Stimulated activated CD8-positive, alpha-beta memory T cell treated with anti-CD3 and anti-CD28 coated beads, Interleukin-12 subunit alpha, Interleukin-12 subunit beta, amount 100 ng/mL, for 24 hours (primary cell): ENCODE measurements around the gene ABHD17A.
A peak's percentile ranks its signal among the peaks of the same experiment; 100 is the strongest.

Source experiments
- DNase-seq: peaks from one replicate; pipeline ENCODE4 v3.0.0-alpha.2; 2020; ENCODE audit errors: extremely low read depth

Gene ABHD17A

DNA sequence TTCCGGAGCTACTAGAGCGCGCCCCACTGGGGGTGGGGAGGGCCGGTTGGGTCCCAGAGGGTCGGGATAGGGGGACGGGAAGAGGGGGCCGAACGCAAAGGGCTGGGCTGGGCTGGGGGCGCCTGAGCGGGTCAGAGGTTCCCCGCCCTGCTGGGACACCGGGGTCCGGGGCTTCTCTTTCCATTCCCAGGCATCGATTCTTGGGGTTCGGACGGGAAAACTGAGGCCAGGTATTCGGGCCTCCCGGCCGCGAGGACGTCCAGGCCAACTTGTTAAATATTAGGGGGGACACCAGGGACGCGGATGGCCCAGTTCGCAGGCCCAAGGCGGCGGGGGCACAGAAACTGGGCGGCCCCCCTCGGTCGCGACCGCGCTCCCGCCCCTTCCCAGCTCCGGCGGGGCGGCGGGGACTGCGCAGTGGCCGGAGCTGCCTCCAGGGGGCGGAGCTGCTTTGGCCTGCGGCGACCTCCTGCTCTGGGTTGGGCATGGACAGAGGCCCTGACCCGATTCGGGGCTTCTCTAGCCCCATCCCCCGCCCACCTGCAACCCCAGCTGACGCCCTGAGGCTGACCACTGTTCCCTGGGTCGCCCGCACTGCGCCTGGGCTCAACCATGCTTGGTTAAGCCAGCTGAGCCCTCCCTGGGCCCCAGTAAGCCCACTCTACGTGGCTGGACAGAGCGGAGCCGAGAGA is 20.7 kb downstream of the ABHD17A start:
- no peak for DNase-seq

DNA sequence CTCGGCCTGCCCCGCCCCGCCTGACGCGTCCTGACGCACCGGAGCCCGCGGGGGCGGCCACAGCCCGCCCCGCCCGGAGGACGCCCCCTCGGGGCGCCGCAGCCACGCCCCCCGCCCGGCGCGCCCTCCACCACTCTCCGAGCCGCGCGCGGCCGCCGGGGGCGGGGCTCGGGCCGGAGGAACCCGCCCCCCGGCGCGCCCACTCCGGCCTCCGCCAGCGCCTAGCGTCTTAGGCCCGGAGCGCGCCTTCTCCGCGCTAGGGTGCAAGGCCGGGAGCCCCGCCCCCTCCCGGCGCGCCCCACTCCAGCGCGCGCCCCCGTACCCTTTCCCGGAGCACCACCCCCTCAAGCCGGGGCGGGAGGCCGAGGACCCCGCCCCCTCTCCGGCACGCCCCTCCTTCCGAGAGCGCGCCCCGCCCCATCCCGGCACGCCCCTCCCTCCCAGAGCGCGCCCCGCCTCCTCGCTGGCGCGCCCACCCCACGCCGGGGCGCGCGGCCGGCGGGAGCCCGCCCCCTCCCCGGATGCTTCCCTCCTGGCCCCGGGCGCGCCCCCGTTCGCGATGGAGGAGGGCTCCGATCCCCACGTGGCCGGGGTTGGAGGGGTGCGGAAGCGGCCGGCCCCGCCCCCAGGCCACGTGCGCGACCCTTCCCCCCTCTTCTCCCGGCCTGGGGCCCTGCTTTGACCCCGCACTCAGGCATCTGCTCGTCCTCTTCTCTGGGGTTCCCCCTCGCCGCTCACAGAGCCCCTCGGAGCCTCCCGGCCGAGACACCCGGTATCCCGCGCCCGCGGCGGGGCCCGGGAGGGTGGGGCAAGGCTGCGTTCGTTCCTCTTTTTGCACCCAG is 21.4 kb downstream of the ABHD17A start:
- peak; percentile 91 for DNase-seq

DNA sequence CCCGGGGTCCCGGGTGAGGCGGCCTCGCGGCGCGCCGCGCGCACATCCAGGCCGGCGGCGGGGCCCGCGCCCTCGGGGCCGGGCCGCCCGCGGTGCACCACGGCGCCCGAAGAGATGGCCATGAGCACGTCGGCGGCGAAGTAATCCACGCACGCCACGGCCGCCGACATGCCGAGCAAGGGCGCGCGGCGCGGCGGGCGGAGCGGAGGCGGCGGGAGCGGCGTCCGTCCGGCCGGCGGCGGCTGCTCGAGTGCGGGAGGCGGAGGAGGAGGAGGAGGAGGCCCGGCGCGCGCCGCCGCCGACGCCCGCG is 22.0 kb downstream of the ABHD17A start, which contains the start of gene KLF16:
Gene KLF16 (minus strand): TSS at position 252 of the 310 bp plus-strand sequence. CDS start 82 bp downstream, at position 170.
- no peak for DNase-seq

DNA sequence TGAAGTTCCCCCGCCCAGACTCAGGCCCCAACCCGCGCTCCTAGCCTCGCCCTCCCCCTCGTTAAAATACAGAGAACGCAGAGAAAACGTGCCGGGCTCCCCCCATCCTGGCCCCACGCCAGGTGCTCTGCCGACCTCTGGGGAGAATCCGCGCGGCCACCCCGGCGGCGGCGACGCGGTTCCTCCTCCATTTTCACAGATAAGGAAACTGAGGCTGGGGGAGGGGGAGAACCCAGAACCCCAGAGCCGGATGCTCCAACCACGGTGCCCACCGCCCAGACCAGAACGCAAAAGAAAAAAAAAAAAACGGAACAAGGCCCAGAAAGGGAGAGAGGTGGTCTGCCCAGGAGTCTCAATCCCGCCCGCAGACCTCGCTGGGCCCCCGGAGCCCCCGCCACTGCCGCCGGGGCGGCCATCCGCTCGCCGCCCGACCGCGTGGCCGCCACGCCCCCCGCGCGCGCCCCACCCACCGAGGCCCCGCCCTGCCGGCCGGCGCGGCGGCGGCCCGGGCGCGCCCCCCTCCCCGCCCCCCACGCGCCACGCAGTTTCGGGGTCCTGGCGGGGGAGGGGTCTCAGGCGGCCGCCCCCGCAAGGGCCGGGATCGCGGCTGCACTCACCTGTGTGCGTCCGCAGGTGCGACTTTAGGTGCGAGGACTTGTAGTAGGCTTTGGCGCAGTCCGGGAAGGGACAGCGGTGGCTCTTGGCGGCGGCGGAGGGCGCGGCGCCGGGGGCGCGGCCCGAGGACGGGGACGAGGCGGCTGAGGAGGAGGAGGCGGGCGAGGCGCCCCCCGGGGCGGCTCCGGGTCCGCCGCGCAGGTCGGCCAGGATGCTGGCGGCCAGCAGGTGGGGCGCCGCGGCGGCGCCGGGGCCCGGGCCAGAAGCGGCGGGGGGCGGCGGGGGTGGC is 22.6 kb downstream of the ABHD17A start:
- DNase-seq, result no peak

DNA sequence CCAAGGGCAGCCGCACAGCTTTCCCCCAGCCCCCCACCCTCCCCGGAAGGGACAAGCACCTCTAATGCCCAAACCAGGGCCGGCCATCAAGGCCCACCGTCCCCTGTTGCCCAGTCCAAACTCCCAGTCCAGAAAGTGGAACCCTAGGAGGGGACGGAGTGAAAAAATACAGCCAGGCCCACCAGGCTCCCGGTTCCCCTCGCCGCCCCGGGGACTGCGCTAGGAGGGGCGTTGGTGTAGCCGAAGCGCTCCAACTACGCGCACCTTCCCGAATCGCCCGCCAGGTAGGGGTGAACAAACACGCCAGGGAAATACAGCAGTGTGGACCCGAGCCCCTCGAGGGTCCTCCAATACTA is 23.2 kb downstream of the ABHD17A start:
- DNase-seq, result no peak

DNA sequence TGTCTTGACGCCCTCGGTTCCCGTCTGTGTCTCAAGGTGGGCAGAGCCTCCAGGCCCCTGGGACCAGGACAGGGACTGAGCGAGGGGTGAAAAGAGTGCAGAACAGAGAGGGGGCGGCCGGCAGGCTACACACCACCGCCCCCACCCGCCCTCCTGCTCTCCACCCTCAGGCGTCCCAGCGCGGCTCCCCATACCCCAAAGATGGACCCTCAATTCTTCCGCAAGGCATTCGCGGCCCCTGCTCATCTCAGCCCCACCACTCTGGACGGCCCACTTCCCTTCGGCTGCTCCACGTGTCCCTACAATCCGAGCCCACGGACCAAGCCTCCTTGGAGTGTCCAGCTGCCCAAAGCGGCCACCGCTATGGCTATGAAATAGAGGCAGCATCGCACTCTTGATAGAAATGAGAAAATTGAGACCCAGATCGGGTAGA is 23.7 kb downstream of the ABHD17A start:
- no peak for DNase-seq

DNA sequence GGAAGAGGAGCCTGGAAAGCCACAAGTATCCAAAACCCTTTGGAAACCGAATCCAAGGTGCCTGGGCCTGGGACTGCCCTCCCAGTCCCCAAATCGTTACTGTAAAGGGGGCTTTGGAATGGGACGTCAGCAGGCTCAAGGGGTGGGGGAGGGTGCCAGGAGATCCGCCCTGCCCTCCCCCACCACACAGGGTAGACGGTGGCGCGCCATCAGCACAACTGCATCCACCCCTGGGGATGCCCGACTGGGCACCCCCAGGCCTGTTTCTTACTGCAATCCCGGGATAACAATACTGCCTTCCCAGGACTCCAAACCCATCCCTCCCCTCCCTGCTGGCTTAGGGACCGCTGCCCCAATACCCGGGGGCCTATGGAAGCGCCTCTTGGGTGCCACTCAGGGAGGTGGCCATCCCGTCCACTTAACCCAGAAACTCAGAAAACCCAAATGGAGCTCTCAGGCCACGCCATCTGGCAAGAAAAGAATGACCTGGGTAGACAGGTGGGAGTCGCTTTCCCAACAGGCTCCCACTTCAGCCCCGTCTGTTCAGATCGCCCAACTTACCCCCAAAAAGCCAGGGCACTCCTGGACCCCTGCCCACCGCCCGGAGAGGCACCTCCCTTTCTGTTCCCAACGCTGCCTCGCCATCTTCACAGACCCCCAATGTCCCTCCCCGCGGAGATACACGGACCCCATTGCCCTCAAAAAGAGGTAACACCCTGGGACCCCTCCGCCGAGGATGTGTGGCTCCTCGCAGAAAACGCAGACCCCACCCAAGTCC is 24.3 kb downstream of the ABHD17A start:
- DNase-seq, result no peak

DNA sequence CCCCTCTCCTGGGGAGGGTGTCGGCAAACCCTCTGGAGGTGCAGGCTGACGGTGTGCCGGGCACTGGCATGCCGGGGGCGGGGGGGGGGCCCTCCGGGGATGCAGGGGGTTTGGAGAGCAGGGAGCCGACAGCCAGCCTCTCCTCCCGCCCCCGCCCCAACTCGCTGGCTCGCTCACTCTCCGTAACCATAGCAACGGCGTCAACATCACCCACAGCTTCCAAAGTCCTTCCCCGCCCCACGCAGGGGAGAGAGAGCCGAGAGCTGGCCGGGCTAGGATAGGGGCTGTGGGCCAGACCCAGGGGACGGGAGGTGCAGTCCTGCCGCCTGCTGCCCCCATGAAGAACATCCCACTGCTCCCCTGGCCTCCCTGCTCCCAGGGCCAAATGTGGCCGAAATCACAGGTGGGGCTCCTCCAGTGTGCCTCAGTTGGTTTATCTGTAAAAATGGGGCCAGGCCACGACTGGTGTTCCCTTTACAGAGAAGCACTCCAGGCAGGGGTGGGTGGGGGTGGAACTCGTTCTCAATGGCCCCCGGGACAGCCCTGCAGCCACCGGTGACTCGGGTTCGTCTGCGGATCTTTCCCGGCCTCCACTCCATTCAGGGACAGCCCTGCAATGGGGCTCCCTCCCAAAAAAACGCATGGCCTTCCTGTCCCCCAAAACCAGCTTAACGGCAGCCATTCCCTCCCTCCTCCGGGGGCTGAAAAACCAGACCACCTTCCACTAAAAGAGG is 25.1 kb downstream of the ABHD17A start:
- DNase-seq, result no peak

DNA sequence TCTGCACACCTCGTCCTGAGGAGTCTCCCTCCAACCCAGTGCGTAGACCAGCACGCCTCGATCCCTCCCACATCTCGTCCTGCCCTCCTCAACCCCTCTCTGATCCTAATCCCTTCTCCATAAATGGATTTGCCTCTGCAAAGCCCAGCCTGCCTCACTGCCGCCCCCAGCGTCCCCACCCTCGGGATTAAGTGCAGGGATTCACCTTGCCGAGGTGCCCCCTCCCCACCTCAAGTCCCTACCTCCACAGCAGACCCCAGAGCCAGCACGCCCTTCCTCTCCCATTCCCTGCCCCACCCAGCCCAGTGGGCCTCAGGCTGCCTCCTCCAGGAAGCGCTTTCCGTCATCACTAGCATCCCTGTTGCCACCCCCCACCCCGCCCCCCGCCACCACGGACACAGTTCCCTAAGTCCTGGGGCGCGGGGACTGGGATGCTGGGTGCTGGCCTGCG is 25.9 kb downstream of the ABHD17A start:
- no peak for DNase-seq

DNA sequence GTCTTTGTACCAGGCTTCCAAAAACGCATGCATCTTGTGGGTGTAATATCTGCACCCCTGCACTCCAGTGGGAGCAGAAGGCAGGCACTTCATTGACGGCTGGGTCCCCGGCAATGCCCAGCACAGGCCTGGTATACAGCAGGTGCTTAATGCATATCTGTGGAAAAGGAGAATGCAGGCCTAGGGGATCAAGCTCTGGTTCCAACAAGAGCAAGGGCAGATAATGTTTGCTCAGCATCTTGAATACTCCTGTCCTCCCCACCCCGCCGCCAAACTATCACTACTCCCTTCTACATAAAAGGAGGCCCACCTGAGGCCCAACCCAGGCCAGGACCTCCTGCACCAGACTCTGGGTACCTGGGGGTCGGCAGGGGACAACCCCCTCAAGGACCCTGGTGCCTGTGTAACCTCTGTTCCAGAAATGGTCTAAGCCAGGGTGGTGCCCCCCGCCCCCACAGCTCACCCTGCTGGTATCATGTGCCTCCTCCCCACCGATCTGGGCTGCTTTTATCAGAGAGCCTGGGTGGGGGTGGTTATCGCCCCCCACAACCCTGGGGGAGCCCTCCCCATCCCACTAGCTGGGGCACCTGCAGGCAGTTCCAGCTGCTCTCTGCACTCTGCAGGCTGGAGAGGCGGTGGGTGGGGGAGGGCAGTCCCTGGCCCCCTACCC is 26.7 kb downstream of the ABHD17A start:
- no peak for DNase-seq

DNA sequence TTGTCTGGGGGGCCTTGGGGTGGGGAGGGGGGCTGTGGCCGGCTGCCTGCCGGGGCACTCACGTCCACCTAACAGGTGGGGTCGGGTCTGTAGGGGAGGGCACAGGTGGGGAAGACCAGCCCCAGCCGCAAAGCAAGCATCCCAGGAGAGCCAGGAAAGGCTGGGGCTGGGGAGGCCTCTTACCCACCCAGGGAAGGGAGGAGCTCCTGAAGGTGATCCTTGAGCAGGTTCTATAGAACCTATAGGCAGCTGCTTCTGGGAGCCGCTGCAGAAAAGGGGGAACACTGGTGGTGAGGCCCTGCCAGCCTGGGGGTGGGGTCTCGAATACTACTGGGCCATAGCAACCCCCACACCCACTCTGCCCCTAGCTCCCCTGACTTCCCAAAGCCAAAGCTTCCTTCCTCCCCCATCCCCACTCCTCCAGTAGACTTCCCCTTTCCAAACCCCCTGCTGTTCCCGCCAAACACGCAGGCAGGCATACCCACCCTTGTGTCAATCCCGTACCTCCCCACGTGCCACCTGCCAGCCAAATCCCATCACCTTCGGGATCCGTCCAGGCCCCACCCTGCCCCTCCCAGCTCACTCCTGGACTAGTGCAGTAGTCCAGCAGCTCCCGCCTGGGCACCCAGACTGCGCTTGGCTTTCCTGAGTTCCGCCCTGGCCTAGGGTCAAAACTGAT is 27.5 kb downstream of the ABHD17A start:
- DNase-seq, result no peak

DNA sequence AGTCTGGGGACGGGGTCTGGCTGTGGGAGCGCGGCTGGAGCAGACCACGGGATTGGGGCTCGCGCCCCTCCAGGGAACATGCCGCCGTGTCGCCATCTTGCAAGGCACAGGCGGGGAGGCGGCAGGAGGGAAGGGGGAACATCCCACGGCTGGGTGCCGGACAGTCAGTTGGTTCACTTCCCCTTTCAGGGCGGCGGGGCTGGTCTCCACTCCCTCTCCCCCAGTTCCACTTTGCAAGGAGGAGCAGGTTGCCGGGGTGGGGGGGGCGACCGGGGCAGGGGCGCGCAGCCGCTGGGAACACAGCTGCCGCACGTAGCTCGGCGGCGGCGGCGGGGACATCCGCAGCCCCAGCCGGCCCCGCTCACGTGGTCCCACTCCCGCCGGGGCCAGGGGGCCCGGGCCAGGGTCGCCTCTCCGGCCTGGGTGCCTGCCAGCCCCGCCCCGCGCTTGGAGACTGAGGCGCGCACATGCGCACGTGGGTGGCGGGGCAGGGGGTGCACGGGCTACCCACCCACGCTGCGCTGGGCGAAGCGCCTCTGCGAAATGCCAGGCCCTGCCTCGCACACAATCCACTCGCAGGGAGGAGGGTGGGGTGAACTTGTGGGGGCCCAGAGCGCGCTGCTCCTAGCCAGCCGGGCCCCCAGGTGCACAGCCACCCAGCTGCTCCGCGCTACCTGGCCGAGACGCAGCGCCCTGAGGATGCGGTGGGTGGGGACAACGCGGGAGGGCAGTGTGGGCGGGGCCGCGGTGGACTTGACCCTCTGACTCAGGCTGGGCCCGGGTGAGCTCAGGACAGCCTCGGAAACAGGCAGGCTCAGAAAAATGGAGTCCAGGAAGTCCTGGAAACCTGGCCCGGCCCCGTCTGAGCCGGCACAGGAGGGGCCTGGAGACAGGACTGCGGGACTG is 28.3 kb downstream of the ABHD17A start:
- DNase-seq, result no peak

DNA sequence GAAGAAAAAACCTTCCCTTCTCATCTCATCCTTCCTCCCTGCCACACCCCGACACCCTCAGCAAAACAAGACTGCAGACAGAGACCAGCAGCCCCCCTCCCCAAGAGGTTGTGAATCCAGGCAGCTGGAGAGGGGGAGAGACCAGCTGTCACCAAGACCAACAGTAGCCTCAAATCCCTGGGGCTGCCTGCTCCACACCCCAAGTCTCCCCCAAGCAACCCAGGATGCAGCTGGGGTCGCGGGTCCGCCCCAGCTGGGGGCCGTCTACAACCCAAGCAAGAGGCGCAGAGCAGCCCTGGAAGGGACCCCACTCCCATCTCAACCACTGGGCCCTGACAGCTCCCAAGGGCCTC is 29.0 kb downstream of the ABHD17A start:
- no peak for DNase-seq

DNA sequence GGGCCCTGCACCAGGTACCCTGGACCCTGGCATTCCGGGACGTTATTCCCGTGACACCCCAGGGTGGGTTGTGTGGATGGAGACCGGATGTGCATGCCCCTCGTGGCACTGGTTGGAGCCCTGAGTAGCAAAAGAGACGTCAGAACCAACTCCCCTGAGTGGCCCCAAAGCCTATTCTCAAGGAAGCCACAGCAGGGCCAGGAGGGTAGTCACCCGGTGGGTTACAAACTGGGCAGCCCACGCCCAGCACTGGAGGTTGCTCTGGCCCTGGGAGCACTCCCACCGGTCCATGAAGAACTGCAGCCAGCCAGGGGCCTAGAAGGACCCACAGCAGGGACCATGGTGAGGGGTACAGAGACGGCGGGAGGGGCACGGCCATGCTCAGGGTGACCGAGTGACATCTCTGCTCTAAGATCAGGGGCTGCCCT is 29.5 kb downstream of the ABHD17A start:
- no peak for DNase-seq

DNA sequence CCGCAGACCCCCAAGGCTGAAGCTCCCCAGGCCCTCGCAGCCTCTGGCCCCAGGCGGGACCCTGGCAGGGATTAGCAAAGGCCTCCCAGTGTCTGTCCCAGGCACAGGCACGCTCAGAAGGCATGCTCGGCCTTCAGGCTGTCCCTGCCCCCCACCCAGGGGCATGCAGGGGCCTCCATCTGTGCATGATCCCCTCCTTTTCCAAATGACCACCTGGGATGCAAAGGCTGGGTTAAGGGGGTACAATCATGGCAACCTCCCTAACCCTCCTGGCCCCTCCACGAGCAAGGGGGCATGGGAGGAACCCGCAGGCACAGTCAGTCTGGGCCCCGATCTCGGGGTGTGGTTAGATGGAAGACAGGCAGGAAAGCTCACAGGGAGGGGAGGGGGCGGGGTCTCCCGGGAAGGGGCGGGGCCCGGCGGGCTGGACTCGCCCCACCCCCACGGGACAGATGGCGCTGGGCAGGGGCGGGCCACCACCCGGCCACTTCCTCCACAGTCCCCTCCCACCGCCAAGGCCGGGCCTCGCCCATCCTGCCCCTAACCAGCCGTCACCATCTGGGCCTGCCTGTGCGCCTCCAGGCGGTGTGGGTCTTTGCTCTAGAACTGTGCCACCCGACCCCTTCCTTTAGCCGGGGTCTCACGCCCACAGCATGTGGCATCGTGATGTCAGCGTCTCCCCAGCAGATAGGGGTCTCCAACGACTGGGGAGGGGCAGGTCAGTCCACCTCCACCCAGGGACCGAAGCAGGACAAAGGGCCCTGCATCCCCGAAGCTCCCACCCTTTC is 30.1 kb downstream of the ABHD17A start:
- no peak for DNase-seq

DNA sequence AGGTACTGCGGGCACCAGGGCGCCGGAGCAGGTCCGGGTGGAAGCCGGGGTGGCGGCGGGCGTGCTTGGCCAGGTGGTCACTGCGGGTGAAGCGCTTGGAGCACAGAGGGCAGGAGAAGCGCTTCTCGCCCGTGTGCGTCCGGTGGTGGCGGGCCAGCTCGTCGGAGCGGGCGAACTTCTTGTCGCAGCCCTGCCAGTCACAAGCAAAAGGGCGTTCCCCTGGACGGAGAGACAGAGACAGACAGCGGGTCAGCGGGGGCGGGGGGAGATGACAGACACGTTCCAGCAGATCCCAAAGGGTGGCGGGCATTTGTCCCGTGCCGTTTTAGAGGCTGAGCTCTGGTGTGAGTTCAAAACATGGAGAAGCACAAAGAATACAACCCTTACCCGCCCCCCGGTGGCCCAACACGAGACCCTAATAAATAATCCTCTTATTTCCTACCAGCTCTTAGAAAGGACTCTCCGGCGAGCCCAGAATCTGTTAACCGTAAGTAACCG is 30.7 kb downstream of the ABHD17A start:
- DNase-seq, result no peak

DNA sequence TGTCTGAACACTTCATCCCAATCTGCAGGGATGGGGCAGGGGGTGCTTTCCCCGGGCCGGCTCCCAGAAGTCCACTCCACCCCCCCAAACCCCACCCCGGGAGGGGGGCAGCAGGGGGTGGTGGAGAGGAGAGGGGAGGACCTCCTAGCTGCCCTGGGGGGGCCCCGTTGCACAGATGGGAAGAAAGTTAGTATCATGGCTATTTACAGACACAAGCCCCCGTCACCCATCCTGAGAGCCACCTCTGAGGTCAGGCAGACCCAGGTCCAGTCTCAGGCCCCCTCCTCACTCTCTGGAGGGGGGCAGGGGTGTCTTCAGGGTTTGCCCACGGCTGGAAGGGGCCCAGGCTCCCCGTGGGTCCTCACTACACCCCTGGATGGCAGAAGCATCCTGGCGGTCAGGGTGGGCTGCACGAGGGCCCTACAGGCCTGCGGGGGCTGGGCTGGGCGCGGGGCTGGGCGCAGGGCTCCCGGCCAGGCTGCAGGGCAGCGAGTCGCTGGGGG is 31.2 kb downstream of the ABHD17A start:
- DNase-seq, result no peak
